Measurements from ENCODE around the gene DDI2. TPM values are rescaled to one million over a fixed set of nuclear protein-coding genes. Genes with fewer than 3 reads are reported as not detected.

DDI2 gene
- polyA plus RNA-seq, 1 donor (not counting 4 experiments of a cell fraction or from before 2014, with no cell fraction given), result 11.5 TPM

GRCh38 chr1:15618655-15619525 is 1.6 kb downstream of the DDI2 start:
- peaks cover 23% of the 10 kb centered on the region for H3K4me1 ChIP-seq (ENCODE audit: control insufficient read depth, extremely low read depth, insufficient read depth, low read length)
- TF ChIP-seq EZH2 (IDR thresholded peaks at IDR 0.05; ENCODE audit: low read length), result no peak
- TF ChIP-seq, protein P1, sequence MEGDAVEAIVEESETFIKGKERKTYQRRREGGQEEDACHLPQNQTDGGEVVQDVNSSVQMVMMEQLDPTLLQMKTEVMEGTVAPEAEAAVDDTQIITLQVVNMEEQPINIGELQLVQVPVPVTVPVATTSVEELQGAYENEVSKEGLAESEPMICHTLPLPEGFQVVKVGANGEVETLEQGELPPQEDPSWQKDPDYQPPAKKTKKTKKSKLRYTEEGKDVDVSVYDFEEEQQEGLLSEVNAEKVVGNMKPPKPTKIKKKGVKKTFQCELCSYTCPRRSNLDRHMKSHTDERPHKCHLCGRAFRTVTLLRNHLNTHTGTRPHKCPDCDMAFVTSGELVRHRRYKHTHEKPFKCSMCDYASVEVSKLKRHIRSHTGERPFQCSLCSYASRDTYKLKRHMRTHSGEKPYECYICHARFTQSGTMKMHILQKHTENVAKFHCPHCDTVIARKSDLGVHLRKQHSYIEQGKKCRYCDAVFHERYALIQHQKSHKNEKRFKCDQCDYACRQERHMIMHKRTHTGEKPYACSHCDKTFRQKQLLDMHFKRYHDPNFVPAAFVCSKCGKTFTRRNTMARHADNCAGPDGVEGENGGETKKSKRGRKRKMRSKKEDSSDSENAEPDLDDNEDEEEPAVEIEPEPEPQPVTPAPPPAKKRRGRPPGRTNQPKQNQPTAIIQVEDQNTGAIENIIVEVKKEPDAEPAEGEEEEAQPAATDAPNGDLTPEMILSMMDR (optimal IDR thresholded peaks at IDR 0.05 in 1 of 3, IDR thresholded peaks at IDR 0.05 in 1 of 3, conservative IDR thresholded peaks at IDR 0.05 in 1 of 3; ENCODE audit: extremely low read depth in 1 of 3, insufficient read depth in 2 of 3, low read length in 3 of 3), result no peak
- H3K9me3 ChIP-seq (ENCODE audit: control insufficient read depth, low read depth, low read length), result no peaks in the 10 kb centered on the region
- H4K20me1 ChIP-seq (ENCODE audit: control insufficient read depth, extremely low read depth, insufficient read depth, low read length), result peaks cover 3% of the 10 kb centered on the region
- DNase-seq (ENCODE audit: low read depth, low spot score) (no peak), FAIRE-seq (no peak)
- no peak overlapping the region for H2AFZ ChIP-seq (ENCODE audit: control insufficient read depth, low read length)
- dilution Hi-C loops (cut with MboI; ENCODE audit: extremely low pct_ligation_motif_present, low sequenced_read_pairs), result no loop called here
- H3K79me2 ChIP-seq (ENCODE audit: control insufficient read depth, insufficient read depth, low read length), result peaks cover 64% of the 10 kb centered on the region
- no peaks in the 10 kb centered on the region for H3K27me3 ChIP-seq (ENCODE audit: control insufficient read depth, extremely low read depth, insufficient read depth, low read length)
- peak overlapping the region; percentile 95 for H3K27ac ChIP-seq (ENCODE audit: control insufficient read depth, insufficient read depth, low read length)
- no peaks in the 10 kb centered on the region for H3K9me1 ChIP-seq (ENCODE audit: control insufficient read depth, extremely low read depth, insufficient read depth, low read length)
- H3K9ac ChIP-seq (ENCODE audit: control insufficient read depth, extremely low read depth, insufficient read depth, low read length), result peak overlapping the region; percentile 98
- peaks cover 0 to 6% of the 10 kb centered on the region in 2 experiments for H3K36me3 ChIP-seq (ENCODE audit: control insufficient read depth in 2 of 2, extremely low read depth in 1 of 2, insufficient read depth in 2 of 2, low read length in 2 of 2)
- H3K4me2 ChIP-seq (ENCODE audit: control insufficient read depth, extremely low read depth, insufficient read depth, low read depth, low read length), result peak overlapping the region; percentile 81
- peak overlapping the region; percentile 73 to 100 (median 97) for H3K4me3 ChIP-seq (ENCODE audit: control insufficient read depth in 2 of 3, extremely low read depth in 1 of 3, insufficient read depth in 2 of 3, low read depth in 1 of 3, low read length in 3 of 3)

- Histone ChIP-seq H3K79me2 (ENCODE audit: control insufficient read depth, insufficient read depth, low read length) (peaks cover 77% of the 10 kb centered on the region), H2AFZ (ENCODE audit: control insufficient read depth, low read length) (no peak overlapping the region), H4K20me1 (ENCODE audit: control insufficient read depth, extremely low read depth, insufficient read depth, low read length) (peaks cover 3% of the 10 kb centered on the region), H3K9me3 (ENCODE audit: control insufficient read depth, low read depth, low read length) (no peaks in the 10 kb centered on the region), H3K27me3 (ENCODE audit: control insufficient read depth, extremely low read depth, insufficient read depth, low read length) (no peaks in the 10 kb centered on the region), H3K4me2 (ENCODE audit: control insufficient read depth, extremely low read depth, insufficient read depth, low read depth, low read length) (peak overlapping the region; percentile 67), H3K4me1 (ENCODE audit: control insufficient read depth, extremely low read depth, insufficient read depth, low read length) (peaks cover 23% of the 10 kb centered on the region), H3K36me3 (ENCODE audit: control insufficient read depth in 2 of 2, extremely low read depth in 1 of 2, insufficient read depth in 2 of 2, low read length in 2 of 2) (peaks cover 0 to 8% of the 10 kb centered on the region in 2 experiments), H3K4me3 (ENCODE audit: control insufficient read depth in 2 of 3, extremely low read depth in 1 of 3, insufficient read depth in 2 of 3, low read depth in 1 of 3, low read length in 3 of 3) (peak overlapping the region in 1 of 3 experiments; percentile 3), H3K9me1 (ENCODE audit: control insufficient read depth, extremely low read depth, insufficient read depth, low read length) (no peaks in the 10 kb centered on the region), H3K27ac (ENCODE audit: control insufficient read depth, insufficient read depth, low read length) (peak overlapping the region; percentile 65), H3K9ac (ENCODE audit: control insufficient read depth, extremely low read depth, insufficient read depth, low read length) (peak overlapping the region; percentile 18)
- no peak for TF ChIP-seq EZH2 (IDR thresholded peaks at IDR 0.05; ENCODE audit: low read length)
- TF ChIP-seq, protein P1 (optimal IDR thresholded peaks at IDR 0.05 in 1 of 3, IDR thresholded peaks at IDR 0.05 in 1 of 3, conservative IDR thresholded peaks at IDR 0.05 in 1 of 3; ENCODE audit: extremely low read depth in 1 of 3, insufficient read depth in 2 of 3, low read length in 3 of 3), result no peak
- dilution Hi-C loops (cut with MboI; ENCODE audit: extremely low pct_ligation_motif_present, low sequenced_read_pairs), result no loop called here
- no peak for FAIRE-seq
- no peak for DNase-seq (ENCODE audit: low read depth, low spot score)
Observed at GRCh38 chr1:15620155-15620545, 2.9 kb downstream of the DDI2 start.

Data from keratinocyte (primary cell).